ENCODE results near the gene UBFD1. TPM values are rescaled to one million over a fixed set of nuclear protein-coding genes. Genes with fewer than 3 reads are reported as not detected.

Gene UBFD1
- total RNA-seq, 2 experiments from 2014 or later, result 53.7 to 59.5 TPM

GRCh38 chr16:23524886-23525285 is 32.6 kb upstream of the UBFD1 start:
- Histone ChIP-seq H3K27ac (ENCODE audit: low read depth in 1 of 2, low read length in 2 of 2) (no peak overlapping the region), H3K36me3 (ENCODE audit: insufficient read depth, low read length) (peaks cover 48% of the 10 kb centered on the region), H3K9me3 (ENCODE audit: control insufficient read depth in 1 of 2, insufficient read depth in 1 of 2, low read length in 2 of 2) (no peaks in the 10 kb centered on the region), H3K27me3 (ENCODE audit: control insufficient read depth in 1 of 2, insufficient read depth in 2 of 2, low read length in 2 of 2) (no peaks in the 10 kb centered on the region), H3K4me3 (ENCODE audit: low read length) (no peak overlapping the region), H3K4me1 (ENCODE audit: insufficient read depth, low read length) (no peaks in the 10 kb centered on the region)
- peaks cover 63% of the 10 kb centered on the region for H3K36me3 Mint-ChIP-seq (ENCODE audit: low read depth)
- ChIA-PET POLR2A (interaction anchor here (1.3 kb wide), 1 partner anchor 32 kb away, joined by 4 read pairs; the partner anchor contains the start of genes EARS2 and UBFD1), CTCF (no interaction called here)
- no peak overlapping the region for H3K4me3 Mint-ChIP-seq
- intact Hi-C loops (cut with DNase I, micrococcal nuclease), result no loop called here
- H3K27me3 Mint-ChIP-seq, result no peaks in the 10 kb centered on the region
- DNase-seq (no peak), ATAC-seq (ENCODE audit: poor library complexity) (no peak)
- no peak for TF ChIP-seq CTCF (IDR thresholded peaks at IDR 0.05)
- no peaks in the 10 kb centered on the region for H3K9me3 Mint-ChIP-seq
- H3K27ac Mint-ChIP-seq, result no peak overlapping the region
- no peaks in the 10 kb centered on the region for H3K4me1 Mint-ChIP-seq (ENCODE audit: low read depth)

- TF ChIP-seq CTCF (IDR thresholded peaks at IDR 0.05), result no peak
- H3K27ac ChIP-seq (ENCODE audit: low read depth in 1 of 2, low read length in 2 of 2), result no peak overlapping the region
- intact Hi-C loops (cut with DNase I, micrococcal nuclease), result no loop called here
Measured at GRCh38 chr16:23527961-23528643, 29.4 kb upstream of the UBFD1 start.

DNA sequence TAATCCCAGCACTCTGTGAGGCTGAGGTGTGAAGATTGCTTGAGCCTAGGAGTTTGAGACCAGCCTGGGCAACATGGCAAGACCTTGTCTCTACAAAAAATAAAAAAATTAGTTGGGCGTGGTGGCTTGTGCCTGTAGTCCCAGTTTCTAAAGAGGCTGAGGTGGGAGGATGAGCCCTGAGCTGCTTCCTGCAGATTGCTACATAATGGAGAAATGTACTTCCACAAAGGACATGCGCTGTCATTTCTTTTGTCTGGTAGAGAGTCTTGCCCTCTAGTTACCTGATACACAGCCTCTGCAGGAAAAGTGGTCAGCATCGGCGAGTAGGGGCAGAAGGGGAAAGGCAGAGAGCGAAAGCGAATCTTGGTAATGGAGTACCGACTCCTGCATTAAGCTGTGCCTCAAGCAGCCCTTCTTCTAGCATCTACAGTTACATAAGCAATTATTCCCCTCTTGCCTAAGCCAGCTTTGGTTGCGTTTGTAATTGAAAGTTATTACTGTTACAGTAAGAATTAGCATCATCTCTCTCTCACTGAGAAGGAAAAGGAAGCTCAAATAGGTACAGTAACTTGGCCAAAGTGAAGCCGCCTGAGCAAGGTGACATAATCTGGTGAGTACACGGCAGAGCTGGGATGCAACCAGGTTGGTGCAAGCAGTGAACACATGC is 28.8 kb upstream of the UBFD1 start:
- intact Hi-C loops (cut with DNase I, micrococcal nuclease), result no loop called here
- Histone ChIP-seq H3K4me1 (ENCODE audit: insufficient read depth, low read length) (no peaks in the 10 kb centered on the region), H3K27me3 (ENCODE audit: control insufficient read depth in 1 of 2, insufficient read depth in 2 of 2, low read length in 2 of 2) (no peaks in the 10 kb centered on the region), H3K27ac (ENCODE audit: low read depth in 1 of 2, low read length in 2 of 2) (no peak overlapping the region), H3K9me3 (ENCODE audit: control insufficient read depth in 1 of 2, insufficient read depth in 1 of 2, low read length in 2 of 2) (no peaks in the 10 kb centered on the region), H3K4me3 (ENCODE audit: low read length) (no peak overlapping the region), H3K36me3 (ENCODE audit: insufficient read depth, low read length) (peaks cover 56% of the 10 kb centered on the region)
- no peaks in the 10 kb centered on the region for H3K4me1 Mint-ChIP-seq (ENCODE audit: low read depth)
- ATAC-seq (ENCODE audit: poor library complexity), result no peak
- no peak for TF ChIP-seq CTCF (IDR thresholded peaks at IDR 0.05)
- no peaks in the 10 kb centered on the region for H3K9me3 Mint-ChIP-seq
- peaks cover 57% of the 10 kb centered on the region for H3K36me3 Mint-ChIP-seq (ENCODE audit: low read depth)
- H3K4me3 Mint-ChIP-seq, result no peak overlapping the region
- no peaks in the 10 kb centered on the region for H3K27me3 Mint-ChIP-seq
- no peak overlapping the region for H3K27ac Mint-ChIP-seq
- CTCF ChIA-PET, result no interaction called here
- POLR2A ChIA-PET, result no interaction called here
- DNase-seq, result no peak

More at GRCh38 chr16:23527961-23528643, 29.4 kb upstream of the UBFD1 start:
- Histone ChIP-seq H3K4me3 (ENCODE audit: low read length) (no peak overlapping the region), H3K27me3 (ENCODE audit: control insufficient read depth in 1 of 2, insufficient read depth in 2 of 2, low read length in 2 of 2) (no peaks in the 10 kb centered on the region), H3K36me3 (ENCODE audit: insufficient read depth, low read length) (peaks cover 58% of the 10 kb centered on the region), H3K4me1 (ENCODE audit: insufficient read depth, low read length) (no peaks in the 10 kb centered on the region), H3K9me3 (ENCODE audit: control insufficient read depth in 1 of 2, insufficient read depth in 1 of 2, low read length in 2 of 2) (no peaks in the 10 kb centered on the region)
- peaks cover 57% of the 10 kb centered on the region for H3K36me3 Mint-ChIP-seq (ENCODE audit: low read depth)
- ATAC-seq (ENCODE audit: poor library complexity) (no peak), DNase-seq (no peak)
- H3K4me3 Mint-ChIP-seq, result no peak overlapping the region
- no peaks in the 10 kb centered on the region for H3K27me3 Mint-ChIP-seq
- CTCF ChIA-PET, result no interaction called here
- no peaks in the 10 kb centered on the region for H3K9me3 Mint-ChIP-seq
- H3K27ac Mint-ChIP-seq, result no peak overlapping the region
- no peaks in the 10 kb centered on the region for H3K4me1 Mint-ChIP-seq (ENCODE audit: low read depth)
- POLR2A ChIA-PET, result no interaction called here

Measured in CD4-positive, alpha-beta T cell (primary cell).